OCI-LY1 (cell line): ENCODE data around the gene UBE4B.

Source experiments
- H2AFZ ChIP-seq: fragments of 200-600 bp; sonication (generic), shearing (Covaris generic); 2 replicates; pipeline ENCODE4 v1.6.0; 2014; ENCODE audit warnings: antibody characterized with exemption, mild to moderate bottlenecking, low read length
- H3F3A ChIP-seq: fragments of 200-600 bp; sonication (generic), shearing (Covaris generic); 2 replicates; pipeline ENCODE4 v1.6.0; 2014; ENCODE audit warnings: mild to moderate bottlenecking, antibody characterized with exemption, low read length, moderate library complexity; ENCODE audit not compliant: insufficient read depth
- H3K27ac ChIP-seq: fragments of 200-600 bp; sonication (generic); 2 replicates; pipeline ENCODE4 v1.5.1; 2014; ENCODE audit warnings: low read length, mixed run types, mild to moderate bottlenecking, low read depth; ENCODE audit not compliant: poor library complexity, severe bottlenecking
- H3K27me3 ChIP-seq: fragments of 200-600 bp; sonication (generic); 2 replicates; pipeline ENCODE4 v1.6.0; 2014; ENCODE audit warnings: antibody characterized with exemption, mild to moderate bottlenecking, low read length, moderate library complexity; ENCODE audit not compliant: insufficient read depth
- H3K36me3 ChIP-seq: fragments of 200-600 bp; sonication (generic); 2 replicates; pipeline ENCODE4 v1.6.1; 2014; ENCODE audit warnings: mild to moderate bottlenecking, antibody characterized with exemption, low read length, moderate library complexity, mixed read lengths; ENCODE audit not compliant: insufficient read depth
- H3K4me1 ChIP-seq: fragments of 200-600 bp; sonication (generic); 2 replicates; pipeline ENCODE4 v1.5.1; 2014; ENCODE audit warnings: mild to moderate bottlenecking, low read length, moderate library complexity; ENCODE audit not compliant: insufficient read depth, severe bottlenecking
- H3K4me2 ChIP-seq: fragments of 200-600 bp; sonication (generic), shearing (Covaris generic); 2 replicates; pipeline ENCODE4 v1.6.1; 2014; ENCODE audit warnings: low read length
- H3K4me3 ChIP-seq: fragments of 200-600 bp; sonication (generic); 2 replicates; pipeline ENCODE4 v1.5.1; 2014; ENCODE audit warnings: low read length, low read depth, mild to moderate bottlenecking, mixed read lengths; ENCODE audit not compliant: poor library complexity, severe bottlenecking
- H3K79me2 ChIP-seq: fragments of 200-600 bp; shearing (Covaris generic); 2 replicates; pipeline ENCODE4 v1.6.1; 2016; ENCODE audit warnings: mixed run types, low read length, mixed read lengths; ENCODE audit not compliant: insufficient read depth
- H3K9ac ChIP-seq: fragments of 200-600 bp; sonication (generic), shearing (Covaris generic); 2 replicates; pipeline ENCODE4 v1.6.1; 2014; ENCODE audit warnings: mild to moderate bottlenecking, low read length, mixed read lengths
- H3K9me2 ChIP-seq: fragments of 200-600 bp; sonication (generic), shearing (Covaris generic); 2 replicates; pipeline ENCODE4 v1.6.1; 2014; ENCODE audit warnings: low read depth, mild to moderate bottlenecking, low read length, mixed read lengths
- H3K9me3 ChIP-seq: fragments of 200-600 bp; shearing (Covaris generic); 2 replicates; pipeline ENCODE4 v1.6.1; 2014; ENCODE audit warnings: low read length, mixed read lengths
- H4K20me1 ChIP-seq: fragments of 200-600 bp; sonication (generic), shearing (Covaris generic); 2 replicates; pipeline ENCODE4 v1.6.0; 2016; ENCODE audit warnings: mild to moderate bottlenecking, low read length; ENCODE audit not compliant: insufficient read depth
- EZH2 ChIP-seq: fragments of 200-600 bp; sonication (generic), shearing (Covaris generic); IDR thresholded peaks from 2 replicates; pipeline ENCODE4 v1.8.0; 2017; ENCODE audit warnings: borderline replicate concordance, mixed run types, mild to moderate bottlenecking, antibody characterized with exemption, low read length, moderate library complexity, mixed read lengths
- TF ChIP-seq, protein P1 (sequence below): fragments of 200-600 bp; sonication (generic), shearing (Covaris generic); IDR thresholded peaks from 2 replicates; pipeline ENCODE4 v1.5.1; 2017; ENCODE audit warnings: mild to moderate bottlenecking, antibody characterized with exemption, low read length, moderate library complexity, mixed read lengths

Gene UBE4B

DNA sequence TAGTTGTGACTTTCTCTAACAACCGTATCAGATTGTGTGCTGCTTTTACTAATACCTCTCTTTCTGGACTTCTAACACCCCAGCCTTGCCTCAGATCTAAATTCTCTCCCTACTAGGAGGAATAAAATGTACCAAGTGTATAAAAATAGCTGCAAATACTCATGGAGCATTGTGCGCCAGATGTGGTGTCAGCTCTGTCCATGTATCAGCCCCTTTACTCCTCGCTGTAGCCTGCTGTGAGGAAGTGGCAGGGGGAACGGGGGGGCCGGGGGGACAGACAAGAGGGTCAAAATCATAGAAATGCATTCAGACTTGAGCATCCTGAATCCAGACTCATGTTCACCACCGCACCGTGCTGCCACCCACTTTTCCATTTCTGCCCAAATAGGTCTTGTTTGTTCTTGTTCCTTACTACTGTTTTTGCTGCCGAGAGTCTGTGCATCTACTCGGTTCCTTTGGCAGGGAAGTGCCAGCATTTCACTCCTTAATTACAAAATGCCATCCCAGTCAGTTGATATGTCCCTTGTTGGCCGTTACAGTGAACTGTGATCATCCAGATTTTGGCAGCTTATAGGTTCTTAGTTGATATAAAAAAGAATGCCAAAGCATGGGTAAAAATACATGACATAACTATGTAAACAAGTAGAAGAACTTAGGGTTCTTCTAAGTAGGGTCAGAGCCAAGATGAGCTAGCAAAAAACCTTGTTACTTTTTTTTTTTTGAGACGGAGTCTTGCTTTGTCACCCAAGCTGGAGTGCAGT, 76.4 kb downstream of the UBE4B start:
- peaks cover 48% of the 10 kb centered on the region for H3K36me3 ChIP-seq
- no peak overlapping the region for H3K4me3 ChIP-seq
- no peaks in the 10 kb centered on the region for H3K79me2 ChIP-seq
- no peak overlapping the region for H2AFZ ChIP-seq
- TF ChIP-seq, protein P1, sequence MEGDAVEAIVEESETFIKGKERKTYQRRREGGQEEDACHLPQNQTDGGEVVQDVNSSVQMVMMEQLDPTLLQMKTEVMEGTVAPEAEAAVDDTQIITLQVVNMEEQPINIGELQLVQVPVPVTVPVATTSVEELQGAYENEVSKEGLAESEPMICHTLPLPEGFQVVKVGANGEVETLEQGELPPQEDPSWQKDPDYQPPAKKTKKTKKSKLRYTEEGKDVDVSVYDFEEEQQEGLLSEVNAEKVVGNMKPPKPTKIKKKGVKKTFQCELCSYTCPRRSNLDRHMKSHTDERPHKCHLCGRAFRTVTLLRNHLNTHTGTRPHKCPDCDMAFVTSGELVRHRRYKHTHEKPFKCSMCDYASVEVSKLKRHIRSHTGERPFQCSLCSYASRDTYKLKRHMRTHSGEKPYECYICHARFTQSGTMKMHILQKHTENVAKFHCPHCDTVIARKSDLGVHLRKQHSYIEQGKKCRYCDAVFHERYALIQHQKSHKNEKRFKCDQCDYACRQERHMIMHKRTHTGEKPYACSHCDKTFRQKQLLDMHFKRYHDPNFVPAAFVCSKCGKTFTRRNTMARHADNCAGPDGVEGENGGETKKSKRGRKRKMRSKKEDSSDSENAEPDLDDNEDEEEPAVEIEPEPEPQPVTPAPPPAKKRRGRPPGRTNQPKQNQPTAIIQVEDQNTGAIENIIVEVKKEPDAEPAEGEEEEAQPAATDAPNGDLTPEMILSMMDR = no peak
- H3K4me2 ChIP-seq = no peak overlapping the region
- H3K27me3 ChIP-seq = no peaks in the 10 kb centered on the region
- H3K9ac ChIP-seq = no peak overlapping the region
- no peaks in the 10 kb centered on the region for H3K4me1 ChIP-seq
- H3F3A ChIP-seq = no peaks in the 10 kb centered on the region
- no peaks in the 10 kb centered on the region for H3K9me3 ChIP-seq
- no peaks in the 10 kb centered on the region for H4K20me1 ChIP-seq
- no peak overlapping the region for H3K27ac ChIP-seq
- no peaks in the 10 kb centered on the region for H3K9me2 ChIP-seq

DNA sequence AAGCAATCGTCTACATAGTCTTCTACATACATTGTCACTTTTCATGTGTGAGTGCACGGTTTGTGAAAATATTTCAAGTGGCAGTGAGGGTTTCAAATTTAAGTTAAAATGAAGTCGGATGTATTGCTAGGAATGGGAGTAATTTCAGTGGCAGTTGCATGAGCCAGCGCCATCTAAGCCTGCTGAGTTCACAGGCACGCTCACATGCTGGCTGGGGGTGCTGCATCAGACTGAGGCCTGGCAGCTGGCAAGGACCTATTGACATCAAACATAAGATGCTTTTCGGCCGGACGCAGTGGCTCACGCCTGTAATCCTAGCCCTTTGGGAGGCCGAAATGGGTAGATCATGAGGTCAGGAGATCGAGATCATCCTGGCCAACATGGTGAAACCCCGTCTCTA, 80.7 kb downstream of the UBE4B start:
- TF ChIP-seq EZH2 = no peak
- TF ChIP-seq, protein P1 = no peak
- H3K79me2 ChIP-seq = no peaks in the 10 kb centered on the region
- H2AFZ ChIP-seq = no peak overlapping the region
- no peaks in the 10 kb centered on the region for H3K4me1 ChIP-seq
- no peaks in the 10 kb centered on the region for H3K27me3 ChIP-seq
- no peaks in the 10 kb centered on the region for H3F3A ChIP-seq
- H3K4me3 ChIP-seq = no peak overlapping the region
- H3K9me2 ChIP-seq = no peaks in the 10 kb centered on the region
- no peaks in the 10 kb centered on the region for H3K9me3 ChIP-seq
- no peak overlapping the region for H3K9ac ChIP-seq
- H3K4me2 ChIP-seq = no peak overlapping the region
- H4K20me1 ChIP-seq = no peaks in the 10 kb centered on the region
- peaks cover 22% of the 10 kb centered on the region; the same call in 1 of the 2 replicates for H3K36me3 ChIP-seq
- no peak overlapping the region for H3K27ac ChIP-seq

DNA sequence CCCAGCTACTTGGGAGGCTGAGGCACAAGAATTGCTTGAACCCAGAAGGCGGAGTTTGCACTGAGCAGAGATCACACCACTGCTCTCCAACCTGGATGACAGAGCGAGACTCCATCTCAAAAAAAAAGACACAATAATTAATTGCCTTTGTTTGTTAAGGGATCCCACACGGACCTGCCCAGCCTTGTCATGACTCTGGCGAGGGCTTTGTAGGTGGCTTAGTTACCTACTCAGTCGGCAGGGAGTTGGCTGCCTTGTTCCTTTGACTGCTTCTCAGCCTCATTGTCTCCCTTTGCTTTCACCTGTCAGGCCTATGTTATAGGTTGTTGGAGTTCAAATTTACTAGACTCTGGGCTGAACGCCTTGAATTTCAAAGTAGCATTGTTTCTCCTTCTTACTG, 82.0 kb downstream of the UBE4B start:
- H3K4me1 ChIP-seq = no peaks in the 10 kb centered on the region
- H3K4me3 ChIP-seq = no peak overlapping the region
- H3K9me2 ChIP-seq = no peaks in the 10 kb centered on the region
- H3K27me3 ChIP-seq = no peaks in the 10 kb centered on the region
- no peak for TF ChIP-seq EZH2
- TF ChIP-seq, protein P1 = no peak
- H3K36me3 ChIP-seq = peaks cover 21% of the 10 kb centered on the region; the same call in 1 of the 2 replicates
- no peak overlapping the region for H3K4me2 ChIP-seq
- no peaks in the 10 kb centered on the region for H3K9me3 ChIP-seq
- no peaks in the 10 kb centered on the region for H3K79me2 ChIP-seq
- H4K20me1 ChIP-seq = no peaks in the 10 kb centered on the region
- H3K27ac ChIP-seq = no peak overlapping the region
- no peaks in the 10 kb centered on the region for H3F3A ChIP-seq
- H3K9ac ChIP-seq = no peak overlapping the region
- H2AFZ ChIP-seq = no peak overlapping the region
